Neural progenitor cell (in vitro differentiated cells): ENCODE data around the gene EMC7. TPM values are rescaled to one million over a fixed set of nuclear protein-coding genes. Genes with fewer than 3 reads are reported as not detected.
"Not testable (repeated sequence)": the region's sequence is repeated elsewhere in the genome, so short reads cannot be mapped to it uniquely, and the experiment has no call there.

Experiments
- DNase-seq: peaks from one replicate; pipeline ENCODE4 v3.0.0-alpha.2; 2016; ENCODE audit warnings: low spot score
- H2AFZ ChIP-seq: fragments of 200-600 bp; sonication (generic); replicated peaks from 2 replicates; pipeline ENCODE4 v1.6.1; 2016; ENCODE audit warnings: antibody characterized with exemption
- H3F3A ChIP-seq: fragments of 200-600 bp; sonication (generic); 2 replicates; pipeline ENCODE4 v1.6.1; 2016; ENCODE audit warnings: antibody characterized with exemption, low read depth
- H3K27ac ChIP-seq: fragments of 200-600 bp; sonication (generic); 2 replicates; pipeline ENCODE4 v1.5.1; 2016; ENCODE audit warnings: mild to moderate bottlenecking
- H3K27me3 ChIP-seq: fragments of 200-600 bp; sonication (generic); 2 replicates; pipeline ENCODE4 v1.6.1; 2016; ENCODE audit warnings: mild to moderate bottlenecking, moderate library complexity
- H3K36me3 ChIP-seq: fragments of 200-600 bp; sonication (generic); 2 replicates; pipeline ENCODE4 v1.5.1; 2016
- H3K4me1 ChIP-seq: fragments of 200-600 bp; sonication (generic); 2 replicates; pipeline ENCODE4 v1.6.1; 2016; ENCODE audit warnings: mixed run types
- H3K4me2 ChIP-seq: fragments of 200-600 bp; sonication (generic); 2 replicates; pipeline ENCODE4 v1.6.1; 2016
- H3K4me3 ChIP-seq: fragments of 200-600 bp; sonication (generic); 2 replicates; pipeline ENCODE4 v1.5.1; 2016
- H3K79me2 ChIP-seq: fragments of 200-600 bp; sonication (generic); 2 replicates; pipeline ENCODE4 v1.6.1; 2016; ENCODE audit warnings: low read depth
- H3K9ac ChIP-seq: fragments of 200-600 bp; sonication (generic); 2 replicates; pipeline ENCODE4 v1.6.1; 2016
- H3K9me3 ChIP-seq: fragments of 200-600 bp; sonication (generic); 2 replicates; pipeline ENCODE4 v1.5.1; 2016; ENCODE audit warnings: low read depth
- H4K20me1 ChIP-seq: fragments of 200-600 bp; sonication (generic); 2 replicates; pipeline ENCODE4 v1.6.1; 2016; ENCODE audit warnings: low read depth
- H3K27ac Mint-ChIP-seq: 3 replicates; pipeline ENCODE4 v1.8.0; 2021; ENCODE audit warnings: mixed read lengths
- H3K27me3 Mint-ChIP-seq: 2 replicates; pipeline ENCODE4 v1.8.0; 2022; ENCODE audit warnings: low read depth, mild to moderate bottlenecking, inconsistent platforms, moderate library complexity, mixed read lengths; ENCODE audit not compliant: insufficient read depth
- H3K36me3 Mint-ChIP-seq: 3 replicates; pipeline ENCODE4 v1.8.0; 2021; ENCODE audit warnings: mixed read lengths
- H3K4me1 Mint-ChIP-seq: 3 replicates; pipeline ENCODE4 v1.8.0; 2021; ENCODE audit warnings: mixed read lengths
- H3K4me3 Mint-ChIP-seq: 3 replicates; pipeline ENCODE4 v1.8.0; 2021; ENCODE audit warnings: mild to moderate bottlenecking, moderate library complexity, mixed read lengths
- H3K9me3 Mint-ChIP-seq: 3 replicates; pipeline ENCODE4 v1.8.0; 2020; ENCODE audit warnings: mixed read lengths
- CTCF ChIP-seq: fragments of 200-600 bp; sonication (generic); IDR thresholded peaks from 2 replicates; pipeline ENCODE4 v1.5.1; 2017; ENCODE audit warnings: antibody characterized with exemption, mild to moderate bottlenecking
- EZH2 ChIP-seq: fragments of 200-600 bp; sonication (generic); IDR thresholded peaks from 2 replicates; pipeline ENCODE4 v1.6.1; 2017; ENCODE audit warnings: antibody characterized with exemption, mild to moderate bottlenecking, moderate library complexity
- EZH2phosphoT487 ChIP-seq: fragments of 200-600 bp; sonication (generic); IDR thresholded peaks from 2 replicates; pipeline ENCODE4 v1.6.1; 2017; ENCODE audit warnings: antibody characterized with exemption
- total RNA-seq: library from RNA; depleted of rRNA; stranded (reverse); fragments of >200 nt; gene quantifications from 2 replicates; pipeline ENCODE4 v1.2.3, GENCODE V29; 2015; ENCODE audit warnings: low replicate concordance

The EMC7 gene
- total RNA-seq, 1 donor from 2014 or later, result 25.6 TPM

- no peak overlapping the region for H3K9ac ChIP-seq
- H3F3A ChIP-seq, result no peaks in the 10 kb centered on the region
- H3K4me2 ChIP-seq, result no peak overlapping the region
- Mint-ChIP-seq H3K27me3 (peaks cover 2% of the 10 kb centered on the region), H3K9me3 (no peaks in the 10 kb centered on the region), H3K36me3 (no peaks in the 10 kb centered on the region), H3K27ac (no peak overlapping the region), H3K4me1 (no peaks in the 10 kb centered on the region), H3K4me3 (no peak overlapping the region)
- no peak overlapping the region for H2AFZ ChIP-seq
- H3K9me3 ChIP-seq, result no peaks in the 10 kb centered on the region
- H3K4me1 ChIP-seq, result no peaks in the 10 kb centered on the region
- DNase-seq, result no peak
- H3K79me2 ChIP-seq, result no peaks in the 10 kb centered on the region
- H3K36me3 ChIP-seq, result no peaks in the 10 kb centered on the region
- no peaks in the 10 kb centered on the region for H3K27me3 ChIP-seq
- H3K4me3 ChIP-seq, result no peak overlapping the region
- TF ChIP-seq CTCF, result no peak
- TF ChIP-seq EZH2, result no peak
- TF ChIP-seq EZH2phosphoT487, result no peak
- H4K20me1 ChIP-seq, result no peaks in the 10 kb centered on the region
- H3K27ac ChIP-seq, result no peak overlapping the region
These were observed 24.3 kb upstream of the EMC7 start for GRCh38 chr15:34125945-34126344.

GRCh38 chr15:34124651-34125050 lies 23.0 kb upstream of the EMC7 start:
- Histone ChIP-seq H3F3A (no peaks in the 10 kb centered on the region), H2AFZ (no peak overlapping the region), H3K27ac (no peak overlapping the region), H3K4me2 (no peak overlapping the region), H3K9me3 (no peaks in the 10 kb centered on the region), H3K79me2 (no peaks in the 10 kb centered on the region), H3K36me3 (no peaks in the 10 kb centered on the region), H3K27me3 (no peaks in the 10 kb centered on the region), H3K9ac (no peak overlapping the region), H4K20me1 (no peaks in the 10 kb centered on the region), H3K4me3 (no peak overlapping the region), H3K4me1 (no peaks in the 10 kb centered on the region)
- H3K36me3 Mint-ChIP-seq, result no peaks in the 10 kb centered on the region
- no peak for DNase-seq
- no peak overlapping the region for H3K27ac Mint-ChIP-seq
- H3K4me3 Mint-ChIP-seq, result no peak overlapping the region
- no peaks in the 10 kb centered on the region for H3K9me3 Mint-ChIP-seq
- no peaks in the 10 kb centered on the region for H3K4me1 Mint-ChIP-seq
- TF ChIP-seq CTCF (no peak), EZH2phosphoT487 (no peak)
- peaks cover 4% of the 10 kb centered on the region for H3K27me3 Mint-ChIP-seq

- no peak overlapping the region for H3K4me2 ChIP-seq
- H3K79me2 ChIP-seq, result no peaks in the 10 kb centered on the region
These were observed 21.1 kb upstream of the EMC7 start for GRCh38 chr15:34122771-34123183.

GRCh38 chr15:34121786-34122185 lies 20.1 kb upstream of the EMC7 start:
- H3K27me3 ChIP-seq, H3K4me1 Mint-ChIP-seq, H3K9ac ChIP-seq, H3K27ac ChIP-seq, DNase-seq, H3K27me3 Mint-ChIP-seq, H3F3A ChIP-seq, H3K4me3 Mint-ChIP-seq, H4K20me1 ChIP-seq, H3K9me3 ChIP-seq, H2AFZ ChIP-seq, H3K36me3 ChIP-seq, H3K4me1 ChIP-seq, H3K79me2 ChIP-seq, H3K36me3 Mint-ChIP-seq, H3K4me3 ChIP-seq, H3K27ac Mint-ChIP-seq, H3K9me3 Mint-ChIP-seq, H3K4me2 ChIP-seq: not testable (repeated sequence)

More at GRCh38 chr15:34122771-34123183, 21.1 kb upstream of the EMC7 start:
- H4K20me1 ChIP-seq, result no peaks in the 10 kb centered on the region
- no peaks in the 10 kb centered on the region for H3K36me3 Mint-ChIP-seq
- peaks cover 5% of the 10 kb centered on the region for H3K27me3 Mint-ChIP-seq
- H3K27ac ChIP-seq, result no peak overlapping the region
- no peak overlapping the region for H2AFZ ChIP-seq
- no peaks in the 10 kb centered on the region for H3K36me3 ChIP-seq
- H3K4me1 Mint-ChIP-seq, result no peaks in the 10 kb centered on the region
- H3K9ac ChIP-seq, result no peak overlapping the region
- TF ChIP-seq CTCF (no peak), EZH2phosphoT487 (no peak), EZH2 (no peak)
- H3K4me3 ChIP-seq, result no peak overlapping the region
- no peak for DNase-seq
- no peaks in the 10 kb centered on the region for H3K4me1 ChIP-seq
- no peaks in the 10 kb centered on the region for H3F3A ChIP-seq
- H3K4me3 Mint-ChIP-seq, result no peak overlapping the region
- H3K27me3 ChIP-seq, result no peaks in the 10 kb centered on the region
- no peaks in the 10 kb centered on the region for H3K9me3 Mint-ChIP-seq
- H3K9me3 ChIP-seq, result no peaks in the 10 kb centered on the region
- no peak overlapping the region for H3K27ac Mint-ChIP-seq

GRCh38 chr15:34120420-34120819 lies 18.8 kb upstream of the EMC7 start:
- not testable (repeated sequence) for H4K20me1 ChIP-seq, H3F3A ChIP-seq, H3K9me3 ChIP-seq

More at GRCh38 chr15:34120420-34120819, 18.8 kb upstream of the EMC7 start:
- not testable (repeated sequence) for H3K36me3 ChIP-seq, H3K9ac ChIP-seq, H3K4me3 Mint-ChIP-seq, H3K4me1 Mint-ChIP-seq, H2AFZ ChIP-seq, H3K27ac Mint-ChIP-seq, H3K27ac ChIP-seq, DNase-seq, H3K27me3 ChIP-seq, H3K4me1 ChIP-seq, H3K36me3 Mint-ChIP-seq, H3K79me2 ChIP-seq, H3K27me3 Mint-ChIP-seq, H3K4me3 ChIP-seq, H3K9me3 Mint-ChIP-seq, H3K4me2 ChIP-seq
